Measurements from ENCODE around the gene IGLL5.
"Not testable (repeated sequence)": the region's sequence is repeated elsewhere in the genome, so short reads cannot be mapped to it uniquely, and the experiment has no call there.

Gene IGLL5

GRCh38 chr22:22914726-22915669, 27.4 kb downstream of the IGLL5 start:
- no peak for DNase-seq (ENCODE audit: low spot score)

GRCh38 chr22:22915670-22916035, 28.0 kb downstream of the IGLL5 start:
- no peak for DNase-seq (ENCODE audit: low spot score)

GRCh38 chr22:22916215-22916951, 28.8 kb downstream of the IGLL5 start:
- DNase-seq (ENCODE audit: low spot score) = no peak

GRCh38 chr22:22916952-22917290, 29.3 kb downstream of the IGLL5 start:
- no peak for DNase-seq (ENCODE audit: low spot score)

- no peak for DNase-seq (ENCODE audit: low spot score)
Measured at GRCh38 chr22:22917377-22917776, 29.8 kb downstream of the IGLL5 start.

- no peak for DNase-seq (ENCODE audit: low spot score)
Measured at GRCh38 chr22:22918297-22918965, 30.8 kb downstream of the IGLL5 start.

GRCh38 chr22:22919041-22919440, 31.4 kb downstream of the IGLL5 start:
- no peak for DNase-seq (ENCODE audit: low spot score)

- no peak for DNase-seq (ENCODE audit: low spot score)
Measured at GRCh38 chr22:22920104-22920654, 32.6 kb downstream of the IGLL5 start.

- no peak for DNase-seq (ENCODE audit: low spot score)
Measured at GRCh38 chr22:22920910-22921550, 33.4 kb downstream of the IGLL5 start.

- no peak for DNase-seq (ENCODE audit: low spot score)
Measured at GRCh38 chr22:22921575-22921974, 34.0 kb downstream of the IGLL5 start.

- not testable (repeated sequence) for DNase-seq (ENCODE audit: low spot score)
Measured at GRCh38 chr22:22922092-22922953, 34.7 kb downstream of the IGLL5 start.

GRCh38 chr22:22922954-22923319, 35.3 kb downstream of the IGLL5 start:
- DNase-seq (ENCODE audit: low spot score) = no peak

- DNase-seq (ENCODE audit: low spot score) = no peak
Measured at GRCh38 chr22:22923379-22923778, 35.8 kb downstream of the IGLL5 start.

GRCh38 chr22:22923930-22924329, 36.3 kb downstream of the IGLL5 start:
- no peak for DNase-seq (ENCODE audit: low spot score)

- no peak for DNase-seq (ENCODE audit: low spot score)
Measured at GRCh38 chr22:22924369-22925145, 36.9 kb downstream of the IGLL5 start.

GRCh38 chr22:22925146-22925804, 37.7 kb downstream of the IGLL5 start:
- no peak for DNase-seq (ENCODE audit: low spot score)

GRCh38 chr22:22925805-22926369, 38.3 kb downstream of the IGLL5 start:
- no peak for DNase-seq (ENCODE audit: low spot score)

GRCh38 chr22:22926370-22927195, 39.0 kb downstream of the IGLL5 start:
- no peak for DNase-seq (ENCODE audit: low spot score)

All from hepatic stellate cell (primary cell).